Measurements from ENCODE around the gene RBM12.
A peak's percentile ranks its signal among the peaks of the same experiment; 100 is the strongest.

Gene RBM12

GRCh38 chr20:35702051-35702823 is 37.5 kb upstream of the RBM12 start:
- no peak for TF ChIP-seq FOXA1 (IDR thresholded peaks at IDR 0.05)
- ChIA-PET POLR2A (interaction anchor here (1.0 kb wide), 1 partner anchor 40 kb away, joined by 6 read pairs; the partner anchor contains the start of gene RBM39), CTCF (interaction anchor here (0.7 kb wide), 1 partner anchor 22 kb away, joined by 5 read pairs; no protein-coding TSS in a partner anchor)
- DNase-seq (ENCODE audit: extremely low spot score), result no peak

GRCh38 chr20:35700625-35701148 is 36.0 kb upstream of the RBM12 start:
- ChIA-PET CTCF (interaction anchor here (0.6 to 1.5 kb wide), 5 partner anchors 10 to 242 kb away, joined by 3 to 4 read pairs (median 3); no protein-coding TSS in a partner anchor), POLR2A (interaction anchor here (1.6 kb wide), 1 partner anchor 41 kb away, joined by 11 read pairs; the partner anchor contains the start of gene RBM39)
- no peak for DNase-seq (ENCODE audit: extremely low spot score)

GRCh38 chr20:35699957-35700624 is 35.4 kb upstream of the RBM12 start:
- TF ChIP-seq SUZ12 (IDR thresholded peaks at IDR 0.05) (no peak), CTBP1 (IDR thresholded peaks at IDR 0.05; ENCODE audit: borderline replicate concordance) (no peak), TARDBP (IDR thresholded peaks at IDR 0.05) (no peak), SP1 (IDR thresholded peaks at IDR 0.05) (no peak), ARNT (IDR thresholded peaks at IDR 0.05) (no peak), ZNF384 (IDR thresholded peaks at IDR 0.05) (no peak)
- ChIA-PET CTCF (interaction anchor here (0.6 to 1.5 kb wide), 4 partner anchors 11 to 183 kb away, joined by 3 to 4 read pairs (median 3); no protein-coding TSS in a partner anchor), POLR2A (interaction anchor here (1.0 to 2.0 kb wide), 4 partner anchors 16 to 42 kb away, joined by 3 to 11 read pairs (median 6); partner anchors contain the start of gene RBM39)
- DNase-seq (ENCODE audit: extremely low spot score), result no peak

More at GRCh38 chr20:35700625-35701148, 36.0 kb upstream of the RBM12 start:
- TF ChIP-seq PKNOX1 (IDR thresholded peaks at IDR 0.05), result no peak

GRCh38 chr20:35699127-35699956 is 34.6 kb upstream of the RBM12 start, which contains the start of the genes NFS1 and ROMO1:
Gene NFS1, minus strand, starts transcription at chr20:35699352. Its CDS starts 64 bp downstream, at chr20:35699288.
Gene ROMO1, plus strand, starts transcription at chr20:35699405. Its CDS starts 228 bp downstream, at chr20:35699633.
- DNase-seq (ENCODE audit: extremely low spot score), result peak; percentile 91
- ChIA-PET CTCF (interaction anchor here (1.5 kb wide), 1 partner anchor 12 kb away, joined by 3 read pairs; no protein-coding TSS in a partner anchor), POLR2A (interaction anchor here (0.8 to 2.0 kb wide), 8 partner anchors 9 to 126 kb away, joined by 3 to 11 read pairs (median 4); partner anchors contain the start of gene RBM39)
- TF ChIP-seq ZNF384 (IDR thresholded peaks at IDR 0.05) (no peak), ELF4 (IDR thresholded peaks at IDR 0.05) (peak; percentile 40; the same call in 1 of the 2 replicates), PKNOX1 (IDR thresholded peaks at IDR 0.05) (peak; percentile 68), FOXK2 (IDR thresholded peaks at IDR 0.05) (no peak), BHLHE40 (IDR thresholded peaks at IDR 0.05; ENCODE audit: borderline replicate concordance) (no peak), FOXM1 (IDR thresholded peaks at IDR 0.05; ENCODE audit: borderline replicate concordance) (no peak), FOXA1 (IDR thresholded peaks at IDR 0.05) (no peak), L3MBTL2 (conservative IDR thresholded peaks at IDR 0.05) (0 out of 2 replicates have a peak, but pooled peaks have one; percentile 37), CTBP1 (IDR thresholded peaks at IDR 0.05; ENCODE audit: borderline replicate concordance) (no peak), SUZ12 (IDR thresholded peaks at IDR 0.05) (no peak), LEF1 (IDR thresholded peaks at IDR 0.05; ENCODE audit: borderline replicate concordance) (no peak), TARDBP (IDR thresholded peaks at IDR 0.05) (no peak), NFRKB (IDR thresholded peaks at IDR 0.05) (no peak), HDGF (IDR thresholded peaks at IDR 0.05; ENCODE audit: borderline replicate concordance) (no peak), ARNT (IDR thresholded peaks at IDR 0.05) (no peak), SP1 (IDR thresholded peaks at IDR 0.05) (no peak)

GRCh38 chr20:35698298-35699126 is 33.8 kb upstream of the RBM12 start:
- no peak for TF ChIP-seq HDGF (IDR thresholded peaks at IDR 0.05; ENCODE audit: borderline replicate concordance)
- no peak for TF ChIP-seq NFRKB (IDR thresholded peaks at IDR 0.05)
- no peak for TF ChIP-seq L3MBTL2 (conservative IDR thresholded peaks at IDR 0.05)
- TF ChIP-seq SUZ12 (IDR thresholded peaks at IDR 0.05), result no peak
- no peak for TF ChIP-seq ZNF384 (IDR thresholded peaks at IDR 0.05)
- no peak for TF ChIP-seq ARNT (IDR thresholded peaks at IDR 0.05)
- no peak for TF ChIP-seq SP1 (IDR thresholded peaks at IDR 0.05)
- TF ChIP-seq TARDBP (IDR thresholded peaks at IDR 0.05), result no peak
- no peak for TF ChIP-seq FOXK2 (IDR thresholded peaks at IDR 0.05)
- no peak for TF ChIP-seq ELF4 (IDR thresholded peaks at IDR 0.05)
- TF ChIP-seq BHLHE40 (IDR thresholded peaks at IDR 0.05; ENCODE audit: borderline replicate concordance), result no peak
- TF ChIP-seq LEF1 (IDR thresholded peaks at IDR 0.05; ENCODE audit: borderline replicate concordance), result no peak
- no peak for TF ChIP-seq PKNOX1 (IDR thresholded peaks at IDR 0.05)
- no peak for TF ChIP-seq FOXA1 (IDR thresholded peaks at IDR 0.05)
- no peak for TF ChIP-seq FOXM1 (IDR thresholded peaks at IDR 0.05; ENCODE audit: borderline replicate concordance)
- no peak for TF ChIP-seq CTBP1 (IDR thresholded peaks at IDR 0.05; ENCODE audit: borderline replicate concordance)
- POLR2A ChIA-PET, result interaction anchor here (0.8 to 2.0 kb wide), 5 partner anchors 10 to 125 kb away, joined by 3 to 8 read pairs (median 3); no protein-coding TSS in a partner anchor
- no peak for DNase-seq (ENCODE audit: extremely low spot score)
- CTCF ChIA-PET, result no interaction called here
